GM13977 (cell line): ENCODE data around the gene ANKRD16.
"Not testable (repeated sequence)": the region's sequence is repeated elsewhere in the genome, so short reads cannot be mapped to it uniquely, and the experiment has no call there.

Experiments used
- DNase-seq: peaks from one replicate; pipeline ENCODE4 v3.0.0; 2012; ENCODE audit warnings: low spot score
- CTCF ChIP-seq: IDR thresholded peaks from 2 replicates; pipeline ENCODE4 v1.5.1; 2012; ENCODE audit warnings: mild to moderate bottlenecking, control low read depth; ENCODE audit not compliant: insufficient read depth; ENCODE audit errors: extremely low read depth, missing control alignments
- in situ Hi-C: fragments of 300-500 bp; cut with MboI; formaldehyde crosslinking; loops from one replicate; pipeline ENCODE4 v1.12.0; 2022; ENCODE audit warnings: low sequenced_read_pairs, low pct_unique_long_range_greater_than_20kb, mixed read lengths, inconsistent platforms; ENCODE audit not compliant: unreplicated experiment

The ANKRD16 gene

GRCh38 chr10:5871596-5871995 lies 18.1 kb downstream of the ANKRD16 start:
- in situ Hi-C loops, result no loop called here
- DNase-seq, result no peak
- TF ChIP-seq CTCF, result no peak

- no peak for TF ChIP-seq CTCF
- no peak for DNase-seq
- in situ Hi-C loops, result no loop called here
Observed at GRCh38 chr10:5869156-5869555, 20.5 kb downstream of the ANKRD16 start.

GRCh38 chr10:5868383-5868782 lies 21.3 kb downstream of the ANKRD16 start:
- in situ Hi-C loops, DNase-seq: not testable (repeated sequence)

- in situ Hi-C loops, DNase-seq: not testable (repeated sequence)
Observed at GRCh38 chr10:5867091-5867615, 22.5 kb downstream of the ANKRD16 start.

- DNase-seq, in situ Hi-C loops: not testable (repeated sequence)
Observed at GRCh38 chr10:5866451-5867081, 23.1 kb downstream of the ANKRD16 start.

GRCh38 chr10:5862981-5863685 lies 26.6 kb downstream of the ANKRD16 start:
- DNase-seq, in situ Hi-C loops: not testable (repeated sequence)

GRCh38 chr10:5862360-5862961 lies 27.2 kb downstream of the ANKRD16 start:
- in situ Hi-C loops, result no loop called here
- no peak for TF ChIP-seq CTCF
- peak; percentile 82 for DNase-seq

- DNase-seq, result no peak
- in situ Hi-C loops, result no loop called here
- no peak for TF ChIP-seq CTCF
Observed at GRCh38 chr10:5860066-5860465, 29.6 kb downstream of the ANKRD16 start.
